ENCODE data around the gene SMIM20. TPM values are rescaled to one million over a fixed set of nuclear protein-coding genes. Genes with fewer than 3 reads are reported as not detected.

The SMIM20 gene
- total and polyA plus RNA-seq, 9 donors, result 25.4 to 46.9 (median 28.7) TPM

- Histone ChIP-seq H3K4me3 (no peak overlapping the region), H3K9me3 (no peaks in the 10 kb centered on the region), H3K36me3 (no peaks in the 10 kb centered on the region), H3K27ac (no peak overlapping the region), H3K4me1 (ENCODE audit: insufficient read depth) (peaks cover 1% of the 10 kb centered on the region), H3K27me3 (no peaks in the 10 kb centered on the region)
- no peak for DNase-seq
- intact Hi-C loops (cut with DNase I), result no loop called here
- 88 to 94% (median 90%) methylated on average over 5 of the region's 5 CpGs for WGBS, 3 donors
- TF ChIP-seq CTCF (IDR thresholded peaks at IDR 0.05) (no peak), POLR2A (IDR thresholded peaks at IDR 0.05) (no peak), EP300 (IDR thresholded peaks at IDR 0.05) (no peak)
Observed at GRCh38 chr4:25919676-25920075, 5.7 kb downstream of the SMIM20 start.

- intact Hi-C loops (cut with DNase I), result no loop called here
- H3K4me1 ChIP-seq (ENCODE audit: insufficient read depth), result peaks cover 1% of the 10 kb centered on the region
- no peak overlapping the region for H3K4me3 ChIP-seq
- WGBS, 3 donors, result 86 to 98% (median 96%) methylated on average over 1 of the region's 1 CpG
- no peaks in the 10 kb centered on the region for H3K9me3 ChIP-seq
- TF ChIP-seq CTCF (IDR thresholded peaks at IDR 0.05) (no peak), EP300 (IDR thresholded peaks at IDR 0.05) (no peak), POLR2A (IDR thresholded peaks at IDR 0.05) (no peak)
- no peak overlapping the region for H3K27ac ChIP-seq
- H3K36me3 ChIP-seq, result no peaks in the 10 kb centered on the region
- no peak for DNase-seq
- H3K27me3 ChIP-seq, result no peaks in the 10 kb centered on the region
Observed at GRCh38 chr4:25921922-25922321, 7.9 kb downstream of the SMIM20 start.

GRCh38 chr4:25922812-25923369 is 8.9 kb downstream of the SMIM20 start:
- 94 to 99% (median 97%) methylated on average over 4 of the region's 4 CpGs for WGBS, 3 donors

GRCh38 chr4:25923745-25924144 is 9.7 kb downstream of the SMIM20 start:
- no peaks in the 10 kb centered on the region for H3K27me3 ChIP-seq
- peaks cover 1% of the 10 kb centered on the region for H3K4me1 ChIP-seq (ENCODE audit: insufficient read depth)
- intact Hi-C loops (cut with DNase I), result no loop called here
- H3K9me3 ChIP-seq, result no peaks in the 10 kb centered on the region
- H3K27ac ChIP-seq, result no peak overlapping the region
- no peak overlapping the region for H3K4me3 ChIP-seq
- no peak for DNase-seq
- TF ChIP-seq EP300 (IDR thresholded peaks at IDR 0.05) (no peak), CTCF (IDR thresholded peaks at IDR 0.05) (no peak), POLR2A (IDR thresholded peaks at IDR 0.05) (no peak)
- H3K36me3 ChIP-seq, result no peaks in the 10 kb centered on the region
- 94 to 97% (median 96%) methylated on average over 5 of the region's 5 CpGs for WGBS, 3 donors

More at GRCh38 chr4:25922812-25923369, 8.9 kb downstream of the SMIM20 start:
- Histone ChIP-seq H3K4me1 (ENCODE audit: insufficient read depth) (peaks cover 1% of the 10 kb centered on the region), H3K9me3 (no peaks in the 10 kb centered on the region), H3K27me3 (no peaks in the 10 kb centered on the region), H3K4me3 (no peak overlapping the region), H3K27ac (no peak overlapping the region), H3K36me3 (no peaks in the 10 kb centered on the region)
- no peak for TF ChIP-seq CTCF (IDR thresholded peaks at IDR 0.05)
- no peak for TF ChIP-seq EP300 (IDR thresholded peaks at IDR 0.05)
- no peak for TF ChIP-seq POLR2A (IDR thresholded peaks at IDR 0.05)
- no peak for DNase-seq
- intact Hi-C loops (cut with DNase I), result no loop called here

Measured in ovary (tissue), 9 donors.